ENCODE data around the gene ETV5.

Gene ETV5

GRCh38 chr3:186108941-186109865 lies at the start of gene ETV5:
ETV5 (minus strand) TSS chr3:186109089; CDS start chr3:186105868, 3,221 bp downstream.
- CTCF ChIA-PET: interaction anchor here (0.7 kb wide), 1 partner anchor 166 kb away, joined by 3 read pairs; no protein-coding TSS in a partner anchor
- peak; percentile 88 for DNase-seq (ENCODE audit: extremely low spot score)
- POLR2A ChIA-PET: interaction anchor here (1.6 kb wide), 1 partner anchor 124 kb away, joined by 3 read pairs; no protein-coding TSS in a partner anchor
- peak; percentile 93 for TF ChIP-seq FOXK2 (IDR thresholded peaks at IDR 0.05)
- TF ChIP-seq ARNT (IDR thresholded peaks at IDR 0.05): no peak
- TF ChIP-seq TARDBP (IDR thresholded peaks at IDR 0.05): no peak
- TF ChIP-seq PKNOX1 (IDR thresholded peaks at IDR 0.05): peak; percentile 99
- TF ChIP-seq SP1 (IDR thresholded peaks at IDR 0.05): no peak
- TF ChIP-seq LEF1 (IDR thresholded peaks at IDR 0.05; ENCODE audit: borderline replicate concordance): no peak
- TF ChIP-seq NFRKB (IDR thresholded peaks at IDR 0.05): no peak
- TF ChIP-seq SUZ12 (IDR thresholded peaks at IDR 0.05): no peak

GRCh38 chr3:186154641-186155040 lies 45.8 kb upstream of the ETV5 start:
- TF ChIP-seq FOXK2 (IDR thresholded peaks at IDR 0.05): no peak
- ChIA-PET CTCF (no interaction called here), POLR2A (no interaction called here)
- no peak for DNase-seq (ENCODE audit: extremely low spot score)

GRCh38 chr3:186152889-186153292 lies 44.0 kb upstream of the ETV5 start:
- POLR2A ChIA-PET: no interaction called here
- CTCF ChIA-PET: no interaction called here
- DNase-seq (ENCODE audit: extremely low spot score): no peak
- no peak for TF ChIP-seq NFRKB (IDR thresholded peaks at IDR 0.05)
- TF ChIP-seq ARNT (IDR thresholded peaks at IDR 0.05): no peak

GRCh38 chr3:186152361-186152798 lies 43.5 kb upstream of the ETV5 start:
- TF ChIP-seq FOXM1 (IDR thresholded peaks at IDR 0.05; ENCODE audit: borderline replicate concordance) (no peak), BHLHE40 (IDR thresholded peaks at IDR 0.05; ENCODE audit: borderline replicate concordance) (no peak), SUZ12 (IDR thresholded peaks at IDR 0.05) (no peak), ELF4 (IDR thresholded peaks at IDR 0.05) (no peak), CTBP1 (IDR thresholded peaks at IDR 0.05; ENCODE audit: borderline replicate concordance) (no peak), FOXA1 (IDR thresholded peaks at IDR 0.05) (no peak), PKNOX1 (IDR thresholded peaks at IDR 0.05) (no peak), L3MBTL2 (conservative IDR thresholded peaks at IDR 0.05) (no peak), NFRKB (IDR thresholded peaks at IDR 0.05) (no peak), ZNF384 (IDR thresholded peaks at IDR 0.05) (no peak)
- ChIA-PET CTCF (no interaction called here), POLR2A (no interaction called here)
- DNase-seq (ENCODE audit: extremely low spot score): no peak

GRCh38 chr3:186151077-186151971 lies 42.4 kb upstream of the ETV5 start:
- POLR2A ChIA-PET: no interaction called here
- CTCF ChIA-PET: no interaction called here
- TF ChIP-seq SUZ12 (IDR thresholded peaks at IDR 0.05) (no peak), FOXK2 (IDR thresholded peaks at IDR 0.05) (no peak), TARDBP (IDR thresholded peaks at IDR 0.05) (no peak), PKNOX1 (IDR thresholded peaks at IDR 0.05) (no peak), FOXM1 (IDR thresholded peaks at IDR 0.05; ENCODE audit: borderline replicate concordance) (no peak), NFRKB (IDR thresholded peaks at IDR 0.05) (no peak), L3MBTL2 (conservative IDR thresholded peaks at IDR 0.05) (no peak), CTBP1 (IDR thresholded peaks at IDR 0.05; ENCODE audit: borderline replicate concordance) (no peak), ELF4 (IDR thresholded peaks at IDR 0.05) (no peak), HDGF (IDR thresholded peaks at IDR 0.05; ENCODE audit: borderline replicate concordance) (no peak), SP1 (IDR thresholded peaks at IDR 0.05) (no peak), ZNF384 (IDR thresholded peaks at IDR 0.05) (no peak), LEF1 (IDR thresholded peaks at IDR 0.05; ENCODE audit: borderline replicate concordance) (no peak), BHLHE40 (IDR thresholded peaks at IDR 0.05; ENCODE audit: borderline replicate concordance) (no peak), ARNT (IDR thresholded peaks at IDR 0.05) (no peak)
- DNase-seq (ENCODE audit: extremely low spot score): no peak

GRCh38 chr3:186150041-186150830 lies 41.3 kb upstream of the ETV5 start:
- ChIA-PET POLR2A (no interaction called here), CTCF (no interaction called here)
- no peak for DNase-seq (ENCODE audit: extremely low spot score)
- TF ChIP-seq NFRKB (IDR thresholded peaks at IDR 0.05) (no peak), FOXM1 (IDR thresholded peaks at IDR 0.05; ENCODE audit: borderline replicate concordance) (no peak), TARDBP (IDR thresholded peaks at IDR 0.05) (no peak), L3MBTL2 (conservative IDR thresholded peaks at IDR 0.05) (no peak), ARNT (IDR thresholded peaks at IDR 0.05) (no peak), FOXA1 (IDR thresholded peaks at IDR 0.05) (no peak), PKNOX1 (IDR thresholded peaks at IDR 0.05) (no peak), BHLHE40 (IDR thresholded peaks at IDR 0.05; ENCODE audit: borderline replicate concordance) (no peak), SP1 (IDR thresholded peaks at IDR 0.05) (no peak), HDGF (IDR thresholded peaks at IDR 0.05; ENCODE audit: borderline replicate concordance) (no peak), LEF1 (IDR thresholded peaks at IDR 0.05; ENCODE audit: borderline replicate concordance) (no peak), FOXK2 (IDR thresholded peaks at IDR 0.05) (no peak), SUZ12 (IDR thresholded peaks at IDR 0.05) (no peak), ZNF384 (IDR thresholded peaks at IDR 0.05) (no peak)

All from HEK293T (cell line).